ENCODE data around the gene CDK16.

CDK16 gene

DNA sequence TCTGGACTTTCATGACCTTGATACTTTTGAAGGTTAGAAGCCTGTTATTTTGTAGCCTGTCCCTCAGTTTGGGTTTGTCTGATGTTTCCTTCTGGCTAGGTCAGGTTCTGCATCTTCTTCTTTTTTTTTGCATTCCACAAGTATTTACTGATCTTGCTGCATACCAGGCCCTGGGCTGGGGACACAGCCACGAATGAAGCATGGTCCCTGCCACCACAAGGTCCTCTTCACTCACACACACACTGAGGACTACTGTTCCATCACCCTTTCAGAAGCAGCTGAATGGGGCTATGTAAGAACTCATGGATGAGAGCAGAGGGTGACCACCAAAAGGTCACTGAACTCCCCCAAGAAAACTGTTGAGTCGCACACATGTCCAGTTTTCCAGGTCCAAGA, 53.5 kb downstream of the CDK16 start:
- Histone ChIP-seq H3K4me3 (ENCODE audit: low read depth, low read length) (no peak overlapping the region), H3K36me3 (ENCODE audit: control insufficient read depth, insufficient read depth, low read length) (no peaks in the 10 kb centered on the region), H3K4me1 (ENCODE audit: control insufficient read depth, insufficient read depth, low read length) (no peaks in the 10 kb centered on the region; the same call in 1 of the 2 replicates), H3K9ac (ENCODE audit: low read length) (no peak overlapping the region), H3K27ac (ENCODE audit: low read depth, low read length) (no peak overlapping the region), H3K27me3 (ENCODE audit: control insufficient read depth, insufficient read depth, low read length) (no peaks in the 10 kb centered on the region), H3K9me3 (ENCODE audit: control insufficient read depth, insufficient read depth, low read depth, low read length) (no peaks in the 10 kb centered on the region)

DNA sequence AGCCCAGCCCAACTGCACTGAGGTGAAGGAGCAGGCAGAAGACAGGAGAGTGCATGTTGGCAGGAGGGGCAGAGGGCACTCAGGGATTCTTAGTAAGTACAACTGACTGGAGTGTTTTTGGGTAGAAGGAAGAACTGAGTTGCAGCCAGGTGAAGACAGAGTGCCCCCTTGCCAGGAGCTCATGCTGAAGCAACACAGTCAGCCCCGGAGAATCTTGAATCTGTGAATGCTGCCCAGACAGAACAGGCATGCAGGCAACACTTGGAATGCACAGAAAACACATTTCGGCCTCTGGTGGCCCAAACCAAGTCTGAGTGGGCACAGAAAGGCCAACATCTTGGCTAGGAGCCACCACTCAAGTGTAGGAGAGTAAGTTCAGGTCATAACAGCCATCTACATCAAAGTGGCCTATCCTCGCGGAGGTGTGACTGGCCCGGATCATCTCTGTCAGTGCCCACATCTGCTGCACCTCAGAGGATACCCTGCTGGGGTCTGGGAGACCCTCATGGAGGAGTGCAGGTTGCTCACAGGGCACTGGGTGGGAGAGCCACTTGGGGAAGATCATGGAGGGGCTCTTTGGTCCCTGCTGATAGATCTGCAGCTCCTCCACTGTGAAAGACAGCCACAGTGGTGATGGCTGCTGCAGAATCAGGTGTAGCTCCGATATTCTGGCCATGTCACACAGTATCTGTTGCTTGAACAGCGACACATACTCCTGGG, 54.7 kb downstream of the CDK16 start:
- H3K4me1 ChIP-seq (ENCODE audit: control insufficient read depth, insufficient read depth, low read length) = no peaks in the 10 kb centered on the region
- H3K36me3 ChIP-seq (ENCODE audit: control insufficient read depth, insufficient read depth, low read length) = no peaks in the 10 kb centered on the region
- H3K4me3 ChIP-seq (ENCODE audit: low read depth, low read length) = no peak overlapping the region
- H3K27me3 ChIP-seq (ENCODE audit: control insufficient read depth, insufficient read depth, low read length) = no peaks in the 10 kb centered on the region
- H3K9me3 ChIP-seq (ENCODE audit: control insufficient read depth, insufficient read depth, low read depth, low read length) = no peaks in the 10 kb centered on the region
- H3K27ac ChIP-seq (ENCODE audit: low read depth, low read length) = no peak overlapping the region
- H3K9ac ChIP-seq (ENCODE audit: low read length) = no peak overlapping the region

DNA sequence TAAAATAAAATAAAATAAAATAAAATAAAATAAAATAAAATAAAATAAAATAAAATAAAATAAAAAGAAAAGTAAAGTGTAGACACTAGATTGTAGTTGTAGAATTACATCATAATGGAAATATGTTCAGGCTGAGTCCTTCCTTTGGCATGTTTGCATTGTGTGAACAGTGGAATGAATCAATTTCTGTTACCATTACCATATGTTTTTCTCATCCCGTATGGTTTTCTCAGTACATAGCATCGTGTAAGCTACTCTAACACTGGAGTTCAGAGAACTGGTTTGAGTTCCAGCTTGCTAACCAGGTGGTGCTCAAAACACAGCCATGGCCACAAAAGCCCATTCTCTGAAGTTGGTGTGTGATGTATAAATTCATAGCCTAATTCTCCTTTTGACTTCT, 60.2 kb downstream of the CDK16 start:
- no peaks in the 10 kb centered on the region for H3K27me3 ChIP-seq (ENCODE audit: control insufficient read depth, insufficient read depth, low read length)
- no peak overlapping the region for H3K27ac ChIP-seq (ENCODE audit: low read depth, low read length)
- no peak overlapping the region for H3K4me3 ChIP-seq (ENCODE audit: low read depth, low read length)
- no peaks in the 10 kb centered on the region for H3K4me1 ChIP-seq (ENCODE audit: control insufficient read depth, insufficient read depth, low read length)
- H3K9ac ChIP-seq (ENCODE audit: low read length) = no peak overlapping the region
- no peaks in the 10 kb centered on the region for H3K36me3 ChIP-seq (ENCODE audit: control insufficient read depth, insufficient read depth, low read length)
- peaks cover 4% of the 10 kb centered on the region; the same call in 1 of the 2 replicates for H3K9me3 ChIP-seq (ENCODE audit: control insufficient read depth, insufficient read depth, low read depth, low read length)

All from HUES6 (cell line).